Spleen (tissue), 13 donors: ENCODE data around the gene RETNLB. TPM values are rescaled to one million over a fixed set of nuclear protein-coding genes. Genes with fewer than 3 reads are reported as not detected.

Experiments used
- DNase-seq: peaks from one replicate; pipeline ENCODE4 v3.0.0-alpha.2; 2020
- H3K27ac ChIP-seq, 8 donors: fragments of 200-600 bp; sonication (generic) in 7 of 8; 1 replicate in 4 of 8; 2 replicates in 4 of 8; pipeline versions ENCODE4 v1.5.0 to v1.8.0; 2016 to 2021; ENCODE audit warnings: inconsistent platforms in 4 of 8, mild to moderate bottlenecking in 4 of 8, moderate library complexity in 1 of 8
- H3K27me3 ChIP-seq, 7 donors: fragments of 200-600 bp; sonication (generic) in 6 of 7; replicated peaks in 1 of 7; 1 replicate in 4 of 7; 2 replicates in 3 of 7; pipeline versions ENCODE4 v1.5.0 to v1.8.0; 2016 to 2021; ENCODE audit warnings: inconsistent platforms in 3 of 7, mild to moderate bottlenecking in 1 of 7
- H3K36me3 ChIP-seq, 6 donors: fragments of 200-600 bp; sonication (generic) in 5 of 6; 1 replicate in 4 of 6; 2 replicates in 2 of 6; pipeline versions ENCODE4 v1.5.0 to v1.8.0; 2016 to 2021; ENCODE audit warnings: inconsistent platforms in 2 of 6
- H3K4me1 ChIP-seq, 6 donors: fragments of 200-600 bp; sonication (generic) in 5 of 6; 1 replicate in 3 of 6; 2 replicates in 3 of 6; pipeline versions ENCODE4 v1.5.0 to v1.8.0; 2016 to 2021; ENCODE audit warnings: inconsistent platforms in 3 of 6
- H3K4me3 ChIP-seq, 8 donors: fragments of 200-600 bp; sonication (generic) in 7 of 8; 1 replicate in 4 of 8; 2 replicates in 4 of 8; pipeline versions ENCODE4 v1.5.0 to v1.8.0; 2016 to 2021; ENCODE audit warnings: inconsistent platforms in 4 of 8, mild to moderate bottlenecking in 4 of 8, moderate library complexity in 2 of 8
- H3K9me3 ChIP-seq, 8 donors: fragments of 200-600 bp; sonication (generic) in 7 of 8; 1 replicate in 4 of 8; 2 replicates in 4 of 8; pipeline versions ENCODE4 v1.5.0 to v1.8.0; 2016 to 2021; ENCODE audit warnings: inconsistent platforms in 4 of 8
- POLR2A ChIP-seq, 3 donors: fragments of 450-650 bp; IDR thresholded peaks; one replicate each; pipeline ENCODE4 v1.5.1; 2017; ENCODE audit warnings: antibody characterized with exemption in 3 of 3, mild to moderate bottlenecking in 1 of 3
- POLR2AphosphoS5 ChIP-seq, 3 donors: sonication (generic); formaldehyde crosslinking; IDR thresholded peaks; one replicate each; pipeline ENCODE4 v1.5.1; 2017; ENCODE audit warnings: antibody characterized with exemption in 3 of 3
- WGBS, 5 donors: extraction: QIAGEN DNeasy Blood & Tissue Kit in 3 of 5; methylation state at CpG; one replicate each; pipeline versions ENCODE4 v1.1.5 to v1.1.7; 2013 to 2018; 5-methylcytosine and 5-hydroxymethylcytosine counted together
- intact Hi-C: fragments of 100-400 bp; cut with DNase I; formaldehyde crosslinking; loops from one replicate; pipeline ENCODE4 v1.15.0; 2023; ENCODE audit warnings: low total_unique reads
- long read RNA-seq, 2 donors: transcript quantifications; one replicate each; lab custom pipeline, GENCODE V29; 2026
- polyA plus RNA-seq, 3 donors: library from polyadenylated mRNA; stranded (reverse); fragments of 200-250 nt; gene quantifications; one replicate each; pipeline ENCODE4 v1.2.1, GENCODE V29; 2013
- total RNA-seq, 7 donors: library from RNA; depleted of rRNA in 3 of 7; stranded (reverse); fragments of >200 nt in 3 of 7; fragmentation: NEBNext Ultra II Directional in 4 of 7; extraction: Animal tissue kit (Norgen Biotek cat#: 25700) in 4 of 7; gene quantifications; one replicate each; pipeline versions ENCODE4 v1.1.0 to v1.2.1, GENCODE V29; 2016 to 2021
- TF ChIP-seq, protein P1 (sequence below), 11 experiments: fragments of 200-600 bp in 7 of 11; fragments of 450-650 bp in 4 of 11; sonication (generic) in 4 of 11; IDR thresholded peaks in 8 of 11; conservative IDR thresholded peaks in 3 of 11; 1 replicate in 7 of 11; 2 replicates in 4 of 11; pipeline versions ENCODE4 v1.4.0 to v1.8.0; 2016 to 2021; ENCODE audit warnings: antibody characterized with exemption in 11 of 11, inconsistent platforms in 4 of 11, mild to moderate bottlenecking in 1 of 11
- donor health status: healthy with polysubstance abuse.
- donor health status: DM: no; HTN: no; CAD: no; lungs with moderate emphysema.
- donor health status: DM: no; HTN: no; CAD: no.
- donor health status: Bipolar disorder and iron deficiency.
- donor health status: healthy.
- donor health status: DM: no; HTN: no; CAD: no.
- donor health status: DM: yes; HTN: yes; CAD: no.

Gene RETNLB, protein sequence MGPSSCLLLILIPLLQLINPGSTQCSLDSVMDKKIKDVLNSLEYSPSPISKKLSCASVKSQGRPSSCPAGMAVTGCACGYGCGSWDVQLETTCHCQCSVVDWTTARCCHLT
- total RNA-seq (not detected), polyA plus RNA-seq (not detected)
- long read RNA-seq, donor 1 = 0 reads
- long read RNA-seq, donor 2 = 0 reads

GRCh38 chr3:108757404-108757982, at the start of gene RETNLB:
Gene RETNLB (minus strand): TSS chr3:108757410. CDS start chr3:108757185, 225 bp downstream.
- 47 to 67% (median 63%) methylated on average over 3 of the region's 3 CpGs for WGBS, 5 donors
- no peaks in the 10 kb centered on the region for H3K27me3 ChIP-seq
- H3K27ac ChIP-seq = no peak within 1 kb of the TSS
- no peak within 1 kb of the TSS for H3K4me3 ChIP-seq
- TF ChIP-seq POLR2AphosphoS5 (IDR thresholded peaks at IDR 0.05) = no peak
- TF ChIP-seq, protein P1, sequence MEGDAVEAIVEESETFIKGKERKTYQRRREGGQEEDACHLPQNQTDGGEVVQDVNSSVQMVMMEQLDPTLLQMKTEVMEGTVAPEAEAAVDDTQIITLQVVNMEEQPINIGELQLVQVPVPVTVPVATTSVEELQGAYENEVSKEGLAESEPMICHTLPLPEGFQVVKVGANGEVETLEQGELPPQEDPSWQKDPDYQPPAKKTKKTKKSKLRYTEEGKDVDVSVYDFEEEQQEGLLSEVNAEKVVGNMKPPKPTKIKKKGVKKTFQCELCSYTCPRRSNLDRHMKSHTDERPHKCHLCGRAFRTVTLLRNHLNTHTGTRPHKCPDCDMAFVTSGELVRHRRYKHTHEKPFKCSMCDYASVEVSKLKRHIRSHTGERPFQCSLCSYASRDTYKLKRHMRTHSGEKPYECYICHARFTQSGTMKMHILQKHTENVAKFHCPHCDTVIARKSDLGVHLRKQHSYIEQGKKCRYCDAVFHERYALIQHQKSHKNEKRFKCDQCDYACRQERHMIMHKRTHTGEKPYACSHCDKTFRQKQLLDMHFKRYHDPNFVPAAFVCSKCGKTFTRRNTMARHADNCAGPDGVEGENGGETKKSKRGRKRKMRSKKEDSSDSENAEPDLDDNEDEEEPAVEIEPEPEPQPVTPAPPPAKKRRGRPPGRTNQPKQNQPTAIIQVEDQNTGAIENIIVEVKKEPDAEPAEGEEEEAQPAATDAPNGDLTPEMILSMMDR (IDR thresholded peaks at IDR 0.05 in 8 of 11, conservative IDR thresholded peaks at IDR 0.05 in 3 of 11) = no peak
- TF ChIP-seq POLR2A (IDR thresholded peaks at IDR 0.05) = no peak
- no peaks in the 10 kb centered on the region for H3K4me1 ChIP-seq
- no peaks in the 10 kb centered on the region for H3K36me3 ChIP-seq
- intact Hi-C loops = no loop called here
- peaks cover 0 to 6% (median 0%) of the 10 kb centered on the region in 8 donors for H3K9me3 ChIP-seq
- no peak for DNase-seq

GRCh38 chr3:108806316-108806715, 49.1 kb upstream of the RETNLB start:
- DNase-seq = no peak
- TF ChIP-seq POLR2A (IDR thresholded peaks at IDR 0.05) = no peak
- peak in 1 of 3 donors; percentile 40 for TF ChIP-seq POLR2AphosphoS5 (IDR thresholded peaks at IDR 0.05)
- Histone ChIP-seq H3K4me3 (no peak overlapping the region), H3K27me3 (no peaks in the 10 kb centered on the region), H3K9me3 (peaks cover 0 to 6% (median under 1%) of the 10 kb centered on the region in 8 donors), H3K27ac (peak overlapping the region; percentile 24 to 86 (median 60)), H3K36me3 (no peaks in the 10 kb centered on the region), H3K4me1 (peaks cover 0 to 7% (median 0%) of the 10 kb centered on the region in 6 donors)
- intact Hi-C loops = no loop called here
- WGBS, 5 donors = 35 to 50% (median 37%) methylated on average over 4 of the region's 4 CpGs

DNA sequence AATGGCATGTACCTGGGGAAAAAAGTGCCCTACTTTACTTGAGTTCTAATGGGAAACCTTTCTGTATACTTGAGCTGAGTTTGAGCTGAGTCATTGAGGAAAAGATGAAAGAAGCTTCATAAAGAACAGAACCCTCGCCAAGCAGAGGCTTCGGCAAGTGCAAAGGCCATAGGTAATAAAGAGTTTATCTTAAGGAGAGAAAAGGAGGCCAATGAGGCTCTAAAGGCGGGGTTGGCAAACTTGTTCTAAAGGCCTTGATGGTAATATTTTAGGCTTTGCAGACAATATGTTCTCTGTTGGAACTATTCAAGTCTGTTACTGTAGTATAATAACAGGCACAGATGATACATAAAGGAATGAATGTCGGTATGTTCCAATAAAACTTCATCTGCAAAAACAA, 47.8 kb upstream of the RETNLB start:
- TF ChIP-seq POLR2AphosphoS5 (IDR thresholded peaks at IDR 0.05) (no peak), POLR2A (IDR thresholded peaks at IDR 0.05) (no peak)
- TF ChIP-seq, protein P1 (IDR thresholded peaks at IDR 0.05 in 8 of 11, conservative IDR thresholded peaks at IDR 0.05 in 3 of 11) = no peak
- intact Hi-C loops = no loop called here
- H3K4me1 ChIP-seq = peaks cover 0 to 7% (median 0%) of the 10 kb centered on the region in 6 donors
- H3K9me3 ChIP-seq = peaks cover 0 to 7% (median 1%) of the 10 kb centered on the region in 8 donors
- DNase-seq = no peak
- peak overlapping the region in 2 of 8 donors; percentile 78 to 86 for H3K27ac ChIP-seq
- 87 to 92% (median 89%) methylated on average over 4 of the region's 4 CpGs for WGBS, 5 donors
- H3K4me3 ChIP-seq = no peak overlapping the region
- no peaks in the 10 kb centered on the region for H3K36me3 ChIP-seq
- no peaks in the 10 kb centered on the region for H3K27me3 ChIP-seq

DNA sequence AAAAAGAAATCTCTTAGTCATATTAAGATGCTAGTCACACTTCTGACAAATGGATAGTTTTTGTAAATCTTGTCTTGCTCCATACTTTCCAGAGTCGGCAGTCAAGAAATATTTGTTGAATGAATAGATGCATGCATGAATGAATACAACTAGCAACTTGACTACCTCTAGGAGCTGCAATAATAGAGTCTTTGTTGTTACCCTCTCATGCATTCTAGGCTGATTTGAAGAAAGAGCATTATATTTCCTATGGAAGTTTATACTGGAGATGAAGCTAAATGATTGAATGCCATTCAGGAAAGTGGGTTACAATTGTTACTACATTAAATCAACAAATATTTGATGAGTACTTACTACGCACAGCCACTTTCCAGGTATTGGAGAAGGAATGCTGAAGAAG, 47.2 kb upstream of the RETNLB start:
- TF ChIP-seq, protein P1 (IDR thresholded peaks at IDR 0.05 in 8 of 11, conservative IDR thresholded peaks at IDR 0.05 in 3 of 11) = no peak
- TF ChIP-seq POLR2AphosphoS5 (IDR thresholded peaks at IDR 0.05) (no peak), POLR2A (IDR thresholded peaks at IDR 0.05) (no peak)
- Histone ChIP-seq H3K9me3 (peaks cover 0 to 7% (median 1%) of the 10 kb centered on the region in 8 donors), H3K27ac (no peak overlapping the region), H3K27me3 (no peaks in the 10 kb centered on the region), H3K4me1 (peaks cover 0 to 7% (median 0%) of the 10 kb centered on the region in 6 donors), H3K4me3 (no peak overlapping the region), H3K36me3 (no peaks in the 10 kb centered on the region)
- intact Hi-C loops = no loop called here
- WGBS, 5 donors = 95 to 99% (median 97%) methylated on average over 2 of the region's 2 CpGs
- DNase-seq = no peak
